ENCODE measurements around the gene GCC2. TPM values are rescaled to one million over a fixed set of nuclear protein-coding genes. Genes with fewer than 3 reads are reported as not detected.
"Not testable (repeated sequence)": the region's sequence is repeated elsewhere in the genome, so short reads cannot be mapped to it uniquely, and the experiment has no call there.

GCC2 gene
- total RNA-seq, 6 experiments from 2014 or later = 31.5 to 39.5 (median 32.8) TPM

DNA sequence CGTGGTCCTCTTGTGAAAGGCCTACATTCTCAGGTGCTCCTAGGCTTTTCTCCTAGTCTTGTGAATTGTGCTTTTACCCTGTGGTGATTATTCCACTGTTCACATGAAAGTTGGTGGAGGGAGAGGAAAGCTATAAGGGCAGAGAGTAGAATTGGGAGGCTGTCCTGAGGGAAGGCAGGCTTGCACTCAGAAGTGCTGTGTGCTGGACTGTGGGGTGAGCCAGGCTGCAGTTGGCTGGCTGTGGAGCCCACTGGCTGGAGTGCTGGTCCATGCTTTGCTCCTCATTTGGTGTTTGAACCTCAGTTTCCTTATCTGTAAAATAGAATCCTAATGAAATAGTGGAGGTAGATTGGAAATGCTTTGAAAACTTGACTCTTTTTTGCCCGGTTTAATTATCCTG is 106.6 kb downstream of the GCC2 start:
- H3K9me3 Mint-ChIP-seq = no peaks in the 10 kb centered on the region
- no peaks in the 10 kb centered on the region; the same call in 1 of the 2 replicates for H3K27me3 Mint-ChIP-seq (ENCODE audit: insufficient read depth)
- TF ChIP-seq, protein P1, sequence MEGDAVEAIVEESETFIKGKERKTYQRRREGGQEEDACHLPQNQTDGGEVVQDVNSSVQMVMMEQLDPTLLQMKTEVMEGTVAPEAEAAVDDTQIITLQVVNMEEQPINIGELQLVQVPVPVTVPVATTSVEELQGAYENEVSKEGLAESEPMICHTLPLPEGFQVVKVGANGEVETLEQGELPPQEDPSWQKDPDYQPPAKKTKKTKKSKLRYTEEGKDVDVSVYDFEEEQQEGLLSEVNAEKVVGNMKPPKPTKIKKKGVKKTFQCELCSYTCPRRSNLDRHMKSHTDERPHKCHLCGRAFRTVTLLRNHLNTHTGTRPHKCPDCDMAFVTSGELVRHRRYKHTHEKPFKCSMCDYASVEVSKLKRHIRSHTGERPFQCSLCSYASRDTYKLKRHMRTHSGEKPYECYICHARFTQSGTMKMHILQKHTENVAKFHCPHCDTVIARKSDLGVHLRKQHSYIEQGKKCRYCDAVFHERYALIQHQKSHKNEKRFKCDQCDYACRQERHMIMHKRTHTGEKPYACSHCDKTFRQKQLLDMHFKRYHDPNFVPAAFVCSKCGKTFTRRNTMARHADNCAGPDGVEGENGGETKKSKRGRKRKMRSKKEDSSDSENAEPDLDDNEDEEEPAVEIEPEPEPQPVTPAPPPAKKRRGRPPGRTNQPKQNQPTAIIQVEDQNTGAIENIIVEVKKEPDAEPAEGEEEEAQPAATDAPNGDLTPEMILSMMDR (IDR thresholded peaks at IDR 0.05) = no peak
- H3K4me1 Mint-ChIP-seq (ENCODE audit: low read depth) = peaks cover 59% of the 10 kb centered on the region
- no peak overlapping the region for H3K4me3 Mint-ChIP-seq
- no peaks in the 10 kb centered on the region for H3K36me3 Mint-ChIP-seq (ENCODE audit: low read depth)
- peak overlapping the region; percentile 24; the same call in 1 of the 2 replicates for H3K27ac Mint-ChIP-seq
- no peak for DNase-seq

DNA sequence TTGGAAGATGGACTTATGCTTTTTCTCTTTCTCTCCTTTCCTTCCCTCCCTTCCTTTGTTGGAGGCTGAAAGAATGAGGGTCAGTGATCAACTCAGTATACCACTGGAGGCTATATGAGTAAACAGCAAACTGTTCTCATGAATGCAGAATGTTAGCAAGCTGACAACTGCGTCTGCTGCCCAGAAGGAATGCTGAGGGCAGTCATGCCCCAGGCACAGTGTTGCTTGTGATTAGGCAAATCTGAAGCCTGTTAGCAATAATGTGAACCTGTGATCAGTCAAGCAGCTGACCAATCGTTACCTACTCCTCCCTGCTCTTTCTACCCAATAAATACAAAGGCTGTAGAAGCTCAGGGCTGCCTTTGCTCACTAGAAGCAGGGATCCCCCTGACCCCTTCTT is 107.6 kb downstream of the GCC2 start:
- peak overlapping the region; percentile 59 for H3K27ac Mint-ChIP-seq
- not testable (repeated sequence) for H3K9me3 Mint-ChIP-seq; H3K36me3 Mint-ChIP-seq (ENCODE audit: low read depth); H3K4me3 Mint-ChIP-seq; H3K27me3 Mint-ChIP-seq (ENCODE audit: insufficient read depth)
- peaks cover 65% of the 10 kb centered on the region for H3K4me1 Mint-ChIP-seq (ENCODE audit: low read depth)
- DNase-seq = peak; percentile 84

Other genes with a start within 250 kb of the GCC2 start
- gene SULT1C3, start 209.2 kb upstream of the GCC2 start, total RNA-seq (2021; fragmentation: NEBNext Ultra II Directional; extraction: Animal tissue kit (Norgen Biotek cat#: 25700)) = not detected
- not detected for gene SULT1C2, start 160.3 kb upstream of the GCC2 start, total RNA-seq (2021; fragmentation: NEBNext Ultra II Directional; extraction: Animal tissue kit (Norgen Biotek cat#: 25700))
- not detected for gene SULT1C4, start 71.3 kb upstream of the GCC2 start, total RNA-seq (2021; fragmentation: NEBNext Ultra II Directional; extraction: Animal tissue kit (Norgen Biotek cat#: 25700))
- gene LIMS1, start 85.3 kb downstream of the GCC2 start, total RNA-seq (2021; fragmentation: NEBNext Ultra II Directional; extraction: Animal tissue kit (Norgen Biotek cat#: 25700)) = 10 to 100 TPM; 57.0 to 58.7 (median 57.8) TPM